GM12872 (cell line): ENCODE measurements around the gene STH.

Experiments used
- CTCF ChIP-seq: IDR thresholded peaks from 3 replicates; pipeline ENCODE4 v1.5.1; 2011; ENCODE audit warnings: low read depth, mild to moderate bottlenecking, low read length, moderate library complexity; ENCODE audit not compliant: insufficient read depth

The STH gene

GRCh38 chr17:45998987-45999899 is at the start of gene STH:
Gene STH, plus strand, starts transcription at chr17:45999250. Its CDS starts 30 bp downstream, at chr17:45999280.
- no peak for TF ChIP-seq CTCF

GRCh38 chr17:45949755-45950320 is 49.2 kb upstream of the STH start:
- TF ChIP-seq CTCF, result no peak

- no peak for TF ChIP-seq CTCF
Measured at GRCh38 chr17:45950888-45951287, 48.2 kb upstream of the STH start.

GRCh38 chr17:45951403-45951802 is 47.6 kb upstream of the STH start:
- no peak for TF ChIP-seq CTCF

- TF ChIP-seq CTCF, result no peak
Measured at GRCh38 chr17:45951941-45952340, 47.1 kb upstream of the STH start.

GRCh38 chr17:45952814-45953320 is 46.2 kb upstream of the STH start:
- no peak for TF ChIP-seq CTCF

GRCh38 chr17:45953561-45953960 is 45.5 kb upstream of the STH start:
- TF ChIP-seq CTCF, result no peak
